NOMO-1 treated with dmso at 0.1 percent for 144 hours (cell line): ENCODE measurements around the gene DNAAF6.

Source experiments
- DNase-seq: peaks from one replicate; lab custom pipeline; 2025; ENCODE audit not compliant: unreplicated experiment; lab: John Stamatoyannopoulos, UW

The DNAAF6 gene

DNA sequence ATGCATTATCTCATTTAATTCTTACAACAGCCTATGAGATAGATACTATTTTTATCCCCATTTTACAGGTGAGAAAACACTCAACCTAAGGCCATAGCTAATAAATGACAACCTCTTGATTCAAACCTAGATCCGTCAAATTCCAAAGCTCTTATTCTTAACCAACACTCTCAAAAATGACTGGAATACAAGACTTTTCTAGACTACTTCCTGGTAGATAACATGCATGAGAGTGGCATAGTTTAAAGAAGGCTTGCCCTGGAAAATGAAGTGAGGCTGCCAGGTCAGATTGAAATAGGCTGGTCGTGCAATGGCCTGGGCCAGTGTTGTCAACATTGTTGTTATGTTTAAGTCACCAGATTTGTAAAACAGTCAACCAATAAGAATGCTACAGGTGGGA lies 86.6 kb downstream of the DNAAF6 start:
- DNase-seq, result no peak
